Measurements from ENCODE around the gene ACAA2.

GRCh38 chr18:49859021-49859359 is 45.7 kb upstream of the ACAA2 start:
- no peak for TF ChIP-seq EZH2 (IDR thresholded peaks at IDR 0.05; ENCODE audit: borderline replicate concordance)
- no peak for TF ChIP-seq CTCF (IDR thresholded peaks at IDR 0.05; ENCODE audit: poor library complexity)
